Measurements from ENCODE around the gene CCDC148. TPM values are rescaled to one million over a fixed set of nuclear protein-coding genes. Genes with fewer than 3 reads are reported as not detected.

CCDC148 gene
- polyA plus RNA-seq, 2 donors = 0.13 to 0.29 TPM

DNA sequence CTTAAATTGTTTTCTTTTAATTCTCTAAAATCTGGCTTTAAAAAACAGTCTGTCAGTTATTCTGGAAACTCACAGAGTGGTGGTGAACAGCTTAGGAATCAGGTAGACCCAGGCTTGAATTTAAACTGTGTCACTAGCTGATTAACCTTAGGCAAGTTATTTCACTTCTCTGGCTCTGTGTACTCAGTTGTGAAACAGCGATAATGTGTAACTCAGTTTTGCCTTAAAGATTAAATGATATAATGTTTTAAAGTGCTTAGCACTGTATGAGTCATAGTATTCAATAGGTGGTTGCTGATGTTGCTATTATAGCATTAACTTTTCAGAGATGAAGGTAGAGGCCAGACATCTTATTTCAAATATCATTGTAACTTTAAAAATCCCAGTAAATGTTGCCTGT lies 40.9 kb upstream of the CCDC148 start:
- Histone ChIP-seq H3K27me3 (ENCODE audit: control insufficient read depth in 1 of 2, insufficient read depth in 2 of 2, low read length in 2 of 2) (no peaks in the 10 kb centered on the region), H3K4me3 (ENCODE audit: low read depth in 1 of 2, low read length in 2 of 2) (no peak overlapping the region), H3K27ac (ENCODE audit: low read depth in 2 of 2, low read length in 1 of 2) (no peak overlapping the region), H3K36me3 (ENCODE audit: control insufficient read depth in 2 of 2, insufficient read depth in 2 of 2, low read length in 1 of 2) (no peaks in the 10 kb centered on the region), H3K4me1 (ENCODE audit: control insufficient read depth in 2 of 2, insufficient read depth in 2 of 2, low read length in 1 of 2) (peaks cover 2 to 5% of the 10 kb centered on the region in 2 donors), H3K9me3 (ENCODE audit: control insufficient read depth in 2 of 2, insufficient read depth in 1 of 2, low read depth in 1 of 2, low read length in 1 of 2) (no peaks in the 10 kb centered on the region)
- WGBS, 2 donors = 44 to 49% methylated on average over 1 of the region's 1 CpG

DNA sequence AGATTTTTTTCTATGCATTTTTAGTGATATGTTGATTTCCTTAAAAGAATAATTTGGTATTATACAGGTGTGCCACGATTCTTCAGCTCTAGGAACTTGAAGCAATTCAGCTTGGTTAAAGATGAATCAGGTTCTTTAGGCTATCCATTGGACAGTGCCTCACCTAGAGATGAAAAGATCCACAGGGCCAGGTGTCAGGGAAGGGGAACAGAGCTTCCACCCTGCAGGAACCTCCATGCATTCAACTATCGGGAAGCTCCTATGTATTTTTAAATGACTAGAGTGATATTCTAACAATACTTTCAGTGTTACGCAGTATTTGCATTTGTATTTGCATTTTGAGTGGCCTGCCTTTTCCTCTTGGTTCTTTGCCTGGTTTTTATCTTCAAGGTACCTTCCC lies 40.4 kb upstream of the CCDC148 start:
- H3K4me1 ChIP-seq (ENCODE audit: control insufficient read depth in 2 of 2, insufficient read depth in 2 of 2, low read length in 1 of 2) = peaks cover 2 to 5% of the 10 kb centered on the region in 2 donors
- 67 to 72% methylated on average over 3 of the region's 3 CpGs for WGBS, 2 donors
- no peaks in the 10 kb centered on the region for H3K36me3 ChIP-seq (ENCODE audit: control insufficient read depth in 2 of 2, insufficient read depth in 2 of 2, low read length in 1 of 2)
- no peaks in the 10 kb centered on the region for H3K27me3 ChIP-seq (ENCODE audit: control insufficient read depth in 1 of 2, insufficient read depth in 2 of 2, low read length in 2 of 2)
- H3K27ac ChIP-seq (ENCODE audit: low read depth in 2 of 2, low read length in 1 of 2) = no peak overlapping the region
- no peak overlapping the region for H3K4me3 ChIP-seq (ENCODE audit: low read depth in 1 of 2, low read length in 2 of 2)
- H3K9me3 ChIP-seq (ENCODE audit: control insufficient read depth in 2 of 2, insufficient read depth in 1 of 2, low read depth in 1 of 2, low read length in 1 of 2) = no peaks in the 10 kb centered on the region

GRCh38 chr2:158495175-158495574 lies 38.6 kb upstream of the CCDC148 start:
- 79 to 84% methylated on average over 5 of the region's 5 CpGs for WGBS, 2 donors
- no peak overlapping the region for H3K27ac ChIP-seq (ENCODE audit: low read depth in 2 of 2, low read length in 1 of 2)
- H3K27me3 ChIP-seq (ENCODE audit: control insufficient read depth in 1 of 2, insufficient read depth in 2 of 2, low read length in 2 of 2) = no peaks in the 10 kb centered on the region
- H3K4me1 ChIP-seq (ENCODE audit: control insufficient read depth in 2 of 2, insufficient read depth in 2 of 2, low read length in 1 of 2) = peaks cover 0 to 3% of the 10 kb centered on the region in 2 donors
- H3K36me3 ChIP-seq (ENCODE audit: control insufficient read depth in 2 of 2, insufficient read depth in 2 of 2, low read length in 1 of 2) = no peaks in the 10 kb centered on the region
- H3K9me3 ChIP-seq (ENCODE audit: control insufficient read depth in 2 of 2, insufficient read depth in 1 of 2, low read depth in 1 of 2, low read length in 1 of 2) = no peaks in the 10 kb centered on the region
- no peak overlapping the region for H3K4me3 ChIP-seq (ENCODE audit: low read depth in 1 of 2, low read length in 2 of 2)

DNA sequence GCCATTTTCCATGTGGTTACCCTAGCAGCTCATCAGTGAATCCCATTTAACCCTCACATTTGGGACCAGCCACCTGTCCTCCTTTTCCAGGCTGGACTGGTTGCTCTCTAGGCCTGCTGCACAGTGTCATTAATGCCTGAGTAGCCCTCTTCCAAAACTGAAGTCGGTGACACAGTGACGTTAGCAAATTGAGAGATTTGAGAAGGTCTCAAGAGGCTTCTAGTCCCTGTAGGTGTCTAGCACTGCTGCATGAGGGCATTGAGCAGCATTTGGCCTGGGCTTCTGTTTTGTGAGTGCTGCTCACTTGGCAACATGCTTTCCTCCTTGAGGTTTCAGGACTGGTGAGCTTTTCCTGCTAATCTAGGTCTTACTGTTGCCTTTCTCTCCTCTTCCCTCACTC lies 36.9 kb upstream of the CCDC148 start:
- Histone ChIP-seq H3K9me3 (ENCODE audit: control insufficient read depth in 2 of 2, insufficient read depth in 1 of 2, low read depth in 1 of 2, low read length in 1 of 2) (no peaks in the 10 kb centered on the region), H3K4me1 (ENCODE audit: control insufficient read depth in 2 of 2, insufficient read depth in 2 of 2, low read length in 1 of 2) (peaks cover 0 to 3% of the 10 kb centered on the region in 2 donors), H3K4me3 (ENCODE audit: low read depth in 1 of 2, low read length in 2 of 2) (no peak overlapping the region), H3K27me3 (ENCODE audit: control insufficient read depth in 1 of 2, insufficient read depth in 2 of 2, low read length in 2 of 2) (no peaks in the 10 kb centered on the region), H3K27ac (ENCODE audit: low read depth in 2 of 2, low read length in 1 of 2) (no peak overlapping the region), H3K36me3 (ENCODE audit: control insufficient read depth in 2 of 2, insufficient read depth in 2 of 2, low read length in 1 of 2) (no peaks in the 10 kb centered on the region)
- 57 to 67% methylated on average over 2 of the region's 2 CpGs for WGBS, 2 donors

DNA sequence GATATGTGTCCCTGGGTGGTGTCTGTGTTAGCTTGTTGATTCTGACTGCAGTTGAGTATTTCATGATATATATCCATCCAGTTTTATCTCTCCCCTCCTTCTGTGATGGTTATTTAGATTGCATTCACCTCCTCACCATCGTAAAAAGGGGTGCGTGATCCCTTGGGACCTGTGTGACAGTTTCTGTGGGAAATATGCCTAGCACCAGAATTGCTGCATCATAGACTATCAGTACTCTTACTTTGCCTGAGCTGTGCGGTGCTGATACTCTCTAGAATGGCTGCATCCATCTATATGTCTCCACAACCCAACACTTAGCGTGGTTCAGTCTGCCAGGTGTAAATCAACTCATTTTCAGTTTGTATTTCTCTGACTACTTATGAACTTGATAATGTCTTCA lies 34.5 kb upstream of the CCDC148 start:
- peaks cover 0 to 3% of the 10 kb centered on the region in 2 donors for H3K4me1 ChIP-seq (ENCODE audit: control insufficient read depth in 2 of 2, insufficient read depth in 2 of 2, low read length in 1 of 2)
- H3K9me3 ChIP-seq (ENCODE audit: control insufficient read depth in 2 of 2, insufficient read depth in 1 of 2, low read depth in 1 of 2, low read length in 1 of 2) = no peaks in the 10 kb centered on the region
- WGBS, 2 donors = 95 to 96% methylated on average over 4 of the region's 4 CpGs
- H3K27me3 ChIP-seq (ENCODE audit: control insufficient read depth in 1 of 2, insufficient read depth in 2 of 2, low read length in 2 of 2) = no peaks in the 10 kb centered on the region
- no peak overlapping the region for H3K4me3 ChIP-seq (ENCODE audit: low read depth in 1 of 2, low read length in 2 of 2)
- no peaks in the 10 kb centered on the region for H3K36me3 ChIP-seq (ENCODE audit: control insufficient read depth in 2 of 2, insufficient read depth in 2 of 2, low read length in 1 of 2)
- no peak overlapping the region for H3K27ac ChIP-seq (ENCODE audit: low read depth in 2 of 2, low read length in 1 of 2)

- Histone ChIP-seq H3K36me3 (ENCODE audit: control insufficient read depth in 2 of 2, insufficient read depth in 2 of 2, low read length in 1 of 2) (no peaks in the 10 kb centered on the region), H3K4me3 (ENCODE audit: low read depth in 1 of 2, low read length in 2 of 2) (no peak overlapping the region), H3K9me3 (ENCODE audit: control insufficient read depth in 2 of 2, insufficient read depth in 1 of 2, low read depth in 1 of 2, low read length in 1 of 2) (no peaks in the 10 kb centered on the region), H3K27ac (ENCODE audit: low read depth in 2 of 2, low read length in 1 of 2) (no peak overlapping the region), H3K4me1 (ENCODE audit: control insufficient read depth in 2 of 2, insufficient read depth in 2 of 2, low read length in 1 of 2) (peaks cover 0 to 3% of the 10 kb centered on the region in 2 donors), H3K27me3 (ENCODE audit: control insufficient read depth in 1 of 2, insufficient read depth in 2 of 2, low read length in 2 of 2) (no peaks in the 10 kb centered on the region)
- WGBS, 2 donors = 59 to 62% methylated on average over 6 of the region's 6 CpGs
These were observed 33.0 kb upstream of the CCDC148 start for GRCh38 chr2:158489366-158490112.

DNA sequence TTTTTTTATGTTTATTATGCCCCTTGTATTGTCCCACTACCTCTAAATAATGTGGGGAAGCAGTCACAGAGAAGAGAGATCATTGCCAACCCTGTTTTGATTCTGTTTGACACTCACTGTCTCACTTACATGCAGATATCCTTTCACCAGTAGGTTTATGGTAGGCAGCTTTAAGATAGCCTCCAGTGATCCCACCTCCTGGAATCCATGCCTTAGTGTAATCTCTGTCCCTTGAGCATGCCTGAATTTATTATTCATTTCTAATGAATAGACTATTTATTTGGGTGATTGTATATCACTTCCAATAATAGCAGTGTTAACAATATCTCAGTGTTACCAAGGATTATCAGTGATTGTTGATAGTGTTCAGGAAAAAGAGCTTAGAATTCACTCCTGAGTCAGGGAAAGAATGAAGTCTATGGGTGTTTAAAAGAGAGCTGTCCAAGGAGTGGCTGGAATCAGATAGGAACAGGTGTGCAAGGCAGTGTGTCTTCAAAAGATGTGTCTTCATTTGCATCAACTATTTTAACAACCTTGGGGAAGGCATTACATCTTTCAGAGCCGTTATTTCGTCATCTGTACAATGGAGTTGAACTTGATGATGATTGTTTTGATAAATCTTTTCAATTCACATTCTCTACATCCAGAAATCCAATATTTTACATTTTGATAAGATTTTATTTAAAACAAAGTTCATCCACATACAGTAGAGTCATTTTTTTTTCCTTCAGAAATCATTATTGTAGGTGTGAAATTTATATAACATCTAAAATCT lies 32.1 kb upstream of the CCDC148 start:
- H3K27me3 ChIP-seq (ENCODE audit: control insufficient read depth in 1 of 2, insufficient read depth in 2 of 2, low read length in 2 of 2) = no peaks in the 10 kb centered on the region
- H3K36me3 ChIP-seq (ENCODE audit: control insufficient read depth in 2 of 2, insufficient read depth in 2 of 2, low read length in 1 of 2) = no peaks in the 10 kb centered on the region
- 58 to 71% methylated on average over 2 of the region's 2 CpGs for WGBS, 2 donors
- H3K27ac ChIP-seq (ENCODE audit: low read depth in 2 of 2, low read length in 1 of 2) = no peak overlapping the region
- no peak overlapping the region for H3K4me3 ChIP-seq (ENCODE audit: low read depth in 1 of 2, low read length in 2 of 2)
- H3K4me1 ChIP-seq (ENCODE audit: control insufficient read depth in 2 of 2, insufficient read depth in 2 of 2, low read length in 1 of 2) = peaks cover 0 to 3% of the 10 kb centered on the region in 2 donors
- H3K9me3 ChIP-seq (ENCODE audit: control insufficient read depth in 2 of 2, insufficient read depth in 1 of 2, low read depth in 1 of 2, low read length in 1 of 2) = no peaks in the 10 kb centered on the region

GRCh38 chr2:158487419-158487818 lies 30.9 kb upstream of the CCDC148 start:
- no peak overlapping the region for H3K27ac ChIP-seq (ENCODE audit: low read depth in 2 of 2, low read length in 1 of 2)
- no peaks in the 10 kb centered on the region for H3K36me3 ChIP-seq (ENCODE audit: control insufficient read depth in 2 of 2, insufficient read depth in 2 of 2, low read length in 1 of 2)
- no peak overlapping the region for H3K4me3 ChIP-seq (ENCODE audit: low read depth in 1 of 2, low read length in 2 of 2)
- no peaks in the 10 kb centered on the region for H3K27me3 ChIP-seq (ENCODE audit: control insufficient read depth in 1 of 2, insufficient read depth in 2 of 2, low read length in 2 of 2)
- no peaks in the 10 kb centered on the region for H3K4me1 ChIP-seq (ENCODE audit: control insufficient read depth in 2 of 2, insufficient read depth in 2 of 2, low read length in 1 of 2)
- H3K9me3 ChIP-seq (ENCODE audit: control insufficient read depth in 2 of 2, insufficient read depth in 1 of 2, low read depth in 1 of 2, low read length in 1 of 2) = no peaks in the 10 kb centered on the region

DNA sequence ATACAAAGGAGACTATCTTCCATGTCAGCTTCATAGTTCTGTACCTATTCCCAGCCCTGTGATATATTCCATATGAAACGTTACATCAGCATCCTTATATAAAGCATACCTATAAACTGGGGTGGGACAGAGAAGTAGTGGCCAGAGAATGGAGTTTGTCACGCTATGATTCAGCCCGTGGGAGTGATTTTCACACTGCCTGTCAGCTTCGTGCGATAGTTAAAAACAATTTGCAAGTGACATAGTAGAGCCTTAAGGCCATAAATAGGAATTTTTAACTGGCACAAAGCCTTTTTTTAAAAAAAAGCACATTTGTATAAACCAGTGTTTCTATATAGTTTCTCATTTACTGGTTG lies 30.4 kb upstream of the CCDC148 start:
- no peaks in the 10 kb centered on the region for H3K9me3 ChIP-seq (ENCODE audit: control insufficient read depth in 2 of 2, insufficient read depth in 1 of 2, low read depth in 1 of 2, low read length in 1 of 2)
- no peaks in the 10 kb centered on the region for H3K27me3 ChIP-seq (ENCODE audit: control insufficient read depth in 1 of 2, insufficient read depth in 2 of 2, low read length in 2 of 2)
- no peak overlapping the region for H3K4me3 ChIP-seq (ENCODE audit: low read depth in 1 of 2, low read length in 2 of 2)
- H3K4me1 ChIP-seq (ENCODE audit: control insufficient read depth in 2 of 2, insufficient read depth in 2 of 2, low read length in 1 of 2) = no peaks in the 10 kb centered on the region
- H3K36me3 ChIP-seq (ENCODE audit: control insufficient read depth in 2 of 2, insufficient read depth in 2 of 2, low read length in 1 of 2) = no peaks in the 10 kb centered on the region
- 34 to 37% methylated on average over 5 of the region's 5 CpGs for WGBS, 2 donors
- peak overlapping the region in 1 of 2 donors; percentile 13 for H3K27ac ChIP-seq (ENCODE audit: low read depth in 2 of 2, low read length in 1 of 2)
